Choroid plexus epithelial cell (primary cell): ENCODE results near the gene ACTR1A.

Experiments used
- DNase-seq: peaks from one replicate; pipeline ENCODE4 v3.0.0-alpha.2; 2010; ENCODE audit warnings: low read depth
- H3K4me3 ChIP-seq: 2 replicates; pipeline ENCODE4 v1.5.1; 2011; ENCODE audit warnings: low read depth, mild to moderate bottlenecking, control low read depth, low read length, moderate library complexity
- TF ChIP-seq, protein P1 (sequence below): conservative IDR thresholded peaks from 2 replicates; pipeline ENCODE4 v1.5.1; 2011; ENCODE audit warnings: low read depth, mild to moderate bottlenecking, control low read depth, inconsistent platforms, low read length, moderate library complexity

The ACTR1A gene

DNA sequence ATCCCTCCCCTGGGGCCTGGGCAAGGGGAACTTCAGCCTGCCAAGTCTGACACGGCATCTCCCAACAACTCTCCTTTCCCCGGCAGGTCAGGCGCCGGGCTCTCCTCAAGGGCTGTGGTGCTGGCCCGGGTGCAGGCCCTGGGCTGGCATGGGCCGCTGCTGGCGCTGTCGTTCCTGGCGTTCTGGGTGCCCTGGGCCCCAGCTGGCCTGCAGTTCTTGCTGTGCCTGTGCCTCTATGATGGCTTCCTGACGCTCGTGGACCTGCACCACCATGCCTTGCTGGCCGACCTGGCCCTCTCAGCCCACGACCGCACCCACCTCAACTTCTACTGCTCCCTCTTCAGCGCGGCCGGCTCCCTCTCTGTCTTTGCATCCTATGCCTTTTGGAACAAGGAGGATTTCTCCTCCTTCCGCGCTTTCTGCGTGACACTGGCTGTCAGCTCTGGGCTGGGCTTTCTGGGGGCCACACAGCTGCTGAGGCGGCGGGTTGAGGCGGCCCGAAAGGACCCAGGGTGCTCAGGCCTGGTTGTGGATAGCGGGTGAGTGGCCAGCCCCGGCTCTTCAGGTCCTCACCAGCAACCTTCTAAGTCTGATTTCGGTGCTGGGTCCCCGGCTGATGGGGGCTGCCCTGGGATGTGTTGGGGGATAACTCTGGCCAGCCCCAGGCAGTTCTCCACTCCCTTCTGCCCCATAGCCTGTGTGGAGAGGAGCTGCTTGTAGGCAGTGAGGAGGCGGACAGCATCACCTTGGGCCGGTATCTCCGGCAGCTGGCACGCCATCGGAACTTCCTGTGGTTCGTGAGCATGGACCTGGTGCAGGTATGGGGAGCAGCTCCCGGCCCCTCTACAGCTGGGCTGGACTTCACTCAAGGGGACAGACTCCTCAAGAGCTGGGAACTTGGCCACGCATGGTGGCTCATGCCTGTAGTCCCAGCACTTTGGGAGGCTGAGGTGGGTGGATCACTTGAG is 31.6 kb downstream of the ACTR1A start:
- H3K4me3 ChIP-seq: no peak overlapping the region
- TF ChIP-seq, protein P1, sequence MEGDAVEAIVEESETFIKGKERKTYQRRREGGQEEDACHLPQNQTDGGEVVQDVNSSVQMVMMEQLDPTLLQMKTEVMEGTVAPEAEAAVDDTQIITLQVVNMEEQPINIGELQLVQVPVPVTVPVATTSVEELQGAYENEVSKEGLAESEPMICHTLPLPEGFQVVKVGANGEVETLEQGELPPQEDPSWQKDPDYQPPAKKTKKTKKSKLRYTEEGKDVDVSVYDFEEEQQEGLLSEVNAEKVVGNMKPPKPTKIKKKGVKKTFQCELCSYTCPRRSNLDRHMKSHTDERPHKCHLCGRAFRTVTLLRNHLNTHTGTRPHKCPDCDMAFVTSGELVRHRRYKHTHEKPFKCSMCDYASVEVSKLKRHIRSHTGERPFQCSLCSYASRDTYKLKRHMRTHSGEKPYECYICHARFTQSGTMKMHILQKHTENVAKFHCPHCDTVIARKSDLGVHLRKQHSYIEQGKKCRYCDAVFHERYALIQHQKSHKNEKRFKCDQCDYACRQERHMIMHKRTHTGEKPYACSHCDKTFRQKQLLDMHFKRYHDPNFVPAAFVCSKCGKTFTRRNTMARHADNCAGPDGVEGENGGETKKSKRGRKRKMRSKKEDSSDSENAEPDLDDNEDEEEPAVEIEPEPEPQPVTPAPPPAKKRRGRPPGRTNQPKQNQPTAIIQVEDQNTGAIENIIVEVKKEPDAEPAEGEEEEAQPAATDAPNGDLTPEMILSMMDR: no peak
- no peak for DNase-seq

DNA sequence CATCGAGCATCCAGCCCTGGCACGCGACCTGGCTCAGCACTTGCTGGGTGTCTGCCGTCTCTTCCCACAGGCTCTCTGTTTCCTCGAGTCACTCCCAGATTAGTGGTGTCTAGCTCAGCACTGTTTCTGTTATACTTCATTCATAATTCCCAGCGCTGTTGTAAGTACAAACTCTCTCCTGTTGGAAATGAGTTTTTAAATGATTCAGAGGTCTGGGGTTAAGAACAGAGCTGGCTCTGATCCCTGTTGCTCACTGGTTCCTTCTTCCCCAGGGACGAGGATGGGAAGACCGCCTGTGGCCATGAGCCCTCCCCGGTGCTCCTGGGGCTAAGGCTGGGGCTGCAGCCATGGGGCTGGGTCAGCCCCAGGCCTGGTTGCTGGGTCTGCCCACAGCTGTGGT is 33.8 kb downstream of the ACTR1A start:
- TF ChIP-seq, protein P1: no peak
- no peak overlapping the region for H3K4me3 ChIP-seq

DNA sequence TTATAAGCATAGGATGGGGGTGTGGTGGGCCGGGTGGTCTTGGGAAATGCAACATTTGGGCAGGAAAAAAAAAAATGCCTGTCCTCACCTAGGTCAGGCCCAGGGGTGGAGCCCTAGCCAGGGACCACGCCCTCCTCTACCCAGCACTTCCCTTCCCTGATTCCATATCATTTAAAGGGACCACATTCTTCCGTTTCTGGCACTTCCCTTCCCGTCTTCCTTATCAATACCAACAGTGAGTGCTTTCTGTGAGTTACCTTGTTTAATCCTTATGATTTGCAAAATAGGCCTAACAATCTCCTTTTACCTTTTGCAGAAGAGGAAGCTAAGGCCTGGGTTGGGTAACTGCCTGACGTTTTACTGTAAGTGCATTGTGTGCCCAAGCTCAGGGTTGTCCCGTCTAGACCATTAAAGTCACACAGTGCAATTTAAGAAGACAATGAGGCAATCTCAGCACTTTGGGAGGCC is 34.5 kb downstream of the ACTR1A start:
- TF ChIP-seq, protein P1: no peak
- no peak for DNase-seq
- H3K4me3 ChIP-seq: no peak overlapping the region

More for the DNA sequence above, 33.8 kb downstream of the ACTR1A start:
- no peak for DNase-seq

DNA sequence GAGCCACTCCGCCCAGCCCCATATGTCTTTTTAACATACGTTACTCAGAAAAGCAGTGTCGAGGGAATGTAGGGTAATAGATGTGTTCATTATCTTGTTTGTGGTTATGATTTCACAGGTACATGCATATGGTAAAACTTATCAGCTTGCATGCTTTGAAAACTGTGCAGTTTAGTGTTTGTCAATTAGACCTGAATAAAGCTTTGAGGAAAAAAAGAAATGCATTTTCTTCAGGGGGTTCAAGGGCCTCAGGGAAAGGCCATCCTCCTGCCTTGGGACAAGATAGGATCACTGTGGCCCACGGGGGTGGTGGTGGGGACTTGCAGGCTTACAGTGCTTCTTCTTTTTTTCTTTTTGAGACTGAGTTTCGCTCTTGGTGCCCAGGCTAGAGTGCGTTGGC is 35.2 kb downstream of the ACTR1A start:
- H3K4me3 ChIP-seq: no peak overlapping the region
- DNase-seq: no peak
- TF ChIP-seq, protein P1: no peak

DNA sequence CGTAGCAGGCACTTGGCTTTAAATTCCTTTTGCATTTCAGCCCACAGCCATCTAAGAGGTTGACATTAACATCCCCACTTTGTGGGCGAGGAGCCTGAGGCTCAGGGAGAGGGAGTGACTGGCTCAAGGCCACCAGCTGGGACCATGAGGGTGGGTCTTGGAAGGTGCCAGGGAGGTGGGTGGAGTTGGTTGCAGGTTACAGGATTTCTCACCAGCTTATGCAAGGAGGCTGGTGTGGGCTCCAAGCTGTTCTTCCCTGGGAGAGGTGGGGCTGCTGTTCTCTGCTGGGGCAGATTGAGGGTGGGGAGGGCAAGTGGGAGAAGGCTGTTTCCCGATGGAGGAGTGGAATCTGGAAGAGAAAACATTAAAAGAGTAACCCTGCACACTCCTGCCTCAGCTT is 37.0 kb downstream of the ACTR1A start:
- no peak overlapping the region for H3K4me3 ChIP-seq
- TF ChIP-seq, protein P1: no peak
- no peak for DNase-seq

DNA sequence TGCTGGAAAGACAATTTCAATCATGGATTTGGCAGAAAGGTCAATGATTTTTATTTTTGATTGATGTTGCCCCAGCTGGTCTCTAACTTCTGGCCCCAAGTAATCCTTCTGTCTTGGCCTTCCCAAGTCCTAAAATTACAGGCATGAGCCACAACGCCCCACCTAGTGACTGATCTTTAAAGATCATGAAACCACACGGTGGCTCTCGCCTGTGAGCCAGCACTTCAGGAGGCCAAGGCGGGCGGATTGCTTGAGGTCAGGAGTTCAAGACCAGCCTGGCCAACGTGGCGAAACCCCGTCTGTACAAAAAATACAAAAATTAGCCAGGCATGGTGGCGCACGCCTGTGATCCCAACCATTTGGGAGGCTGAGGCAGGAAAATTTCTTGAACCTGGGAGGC is 38.5 kb downstream of the ACTR1A start:
- H3K4me3 ChIP-seq: no peak overlapping the region
- TF ChIP-seq, protein P1: no peak
- no peak for DNase-seq
